Fibroblast of the aortic adventitia (primary cell): ENCODE results near the gene CSRP2. TPM values are rescaled to one million over a fixed set of nuclear protein-coding genes. Genes with fewer than 3 reads are reported as not detected.
A peak's percentile ranks its signal among the peaks of the same experiment; 100 is the strongest.

Source experiments
- DNase-seq: peaks from one replicate; pipeline ENCODE4 v3.0.0-alpha.2; 2010; ENCODE audit warnings: low read depth
- H3K4me3 ChIP-seq: 2 replicates; pipeline ENCODE4 v1.5.1; 2011; ENCODE audit warnings: low read depth, mild to moderate bottlenecking, control low read depth, low read length, moderate library complexity
- total RNA-seq: library from RNA; depleted of rRNA; stranded (reverse); fragments of >200 nt; gene quantifications from 2 replicates; pipeline ENCODE4 v1.2.3, GENCODE V29; 2012; ENCODE audit warnings: low replicate concordance
- TF ChIP-seq, protein P1 (sequence below): IDR thresholded peaks from 2 replicates; pipeline ENCODE4 v1.5.1; 2011; ENCODE audit warnings: mild to moderate bottlenecking, low read length, control low read depth, inconsistent platforms; ENCODE audit not compliant: insufficient read depth

The CSRP2 gene
- total RNA-seq, 1 donor: 6.1 TPM

DNA sequence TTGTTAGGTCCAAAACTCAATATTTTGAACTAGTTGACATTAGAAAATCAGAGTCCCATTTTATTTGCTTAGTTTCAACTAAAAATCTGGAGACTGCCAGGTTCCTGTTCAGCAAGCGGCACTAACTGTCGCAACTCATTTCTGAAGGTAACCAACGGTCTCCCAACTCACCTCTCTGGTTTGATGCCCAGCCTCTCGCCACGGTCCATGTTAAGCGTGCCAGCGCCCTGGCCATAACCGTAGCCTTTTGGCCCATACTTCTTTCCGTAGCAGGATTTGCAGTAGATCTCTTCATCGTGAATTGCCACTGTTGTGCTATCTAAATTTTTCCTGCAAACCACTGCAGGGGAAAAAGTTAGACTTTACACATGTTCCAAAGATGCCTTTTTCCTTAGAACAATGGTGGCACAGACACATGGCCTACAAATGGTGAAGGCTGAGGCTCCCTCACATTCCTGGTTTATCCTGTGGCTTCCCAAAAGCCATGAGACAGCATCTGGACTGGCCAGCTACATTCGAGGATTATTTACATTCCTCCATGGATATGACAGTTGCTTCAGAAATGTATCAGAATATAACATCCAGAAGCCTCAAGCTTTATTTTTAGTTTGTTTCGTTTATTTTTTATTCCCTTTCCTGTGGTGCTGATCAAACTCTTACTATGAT lies 15.7 kb downstream of the CSRP2 start:
- peak; percentile 86 for DNase-seq
- H3K4me3 ChIP-seq: no peak overlapping the region
- TF ChIP-seq, protein P1, sequence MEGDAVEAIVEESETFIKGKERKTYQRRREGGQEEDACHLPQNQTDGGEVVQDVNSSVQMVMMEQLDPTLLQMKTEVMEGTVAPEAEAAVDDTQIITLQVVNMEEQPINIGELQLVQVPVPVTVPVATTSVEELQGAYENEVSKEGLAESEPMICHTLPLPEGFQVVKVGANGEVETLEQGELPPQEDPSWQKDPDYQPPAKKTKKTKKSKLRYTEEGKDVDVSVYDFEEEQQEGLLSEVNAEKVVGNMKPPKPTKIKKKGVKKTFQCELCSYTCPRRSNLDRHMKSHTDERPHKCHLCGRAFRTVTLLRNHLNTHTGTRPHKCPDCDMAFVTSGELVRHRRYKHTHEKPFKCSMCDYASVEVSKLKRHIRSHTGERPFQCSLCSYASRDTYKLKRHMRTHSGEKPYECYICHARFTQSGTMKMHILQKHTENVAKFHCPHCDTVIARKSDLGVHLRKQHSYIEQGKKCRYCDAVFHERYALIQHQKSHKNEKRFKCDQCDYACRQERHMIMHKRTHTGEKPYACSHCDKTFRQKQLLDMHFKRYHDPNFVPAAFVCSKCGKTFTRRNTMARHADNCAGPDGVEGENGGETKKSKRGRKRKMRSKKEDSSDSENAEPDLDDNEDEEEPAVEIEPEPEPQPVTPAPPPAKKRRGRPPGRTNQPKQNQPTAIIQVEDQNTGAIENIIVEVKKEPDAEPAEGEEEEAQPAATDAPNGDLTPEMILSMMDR: no peak

DNA sequence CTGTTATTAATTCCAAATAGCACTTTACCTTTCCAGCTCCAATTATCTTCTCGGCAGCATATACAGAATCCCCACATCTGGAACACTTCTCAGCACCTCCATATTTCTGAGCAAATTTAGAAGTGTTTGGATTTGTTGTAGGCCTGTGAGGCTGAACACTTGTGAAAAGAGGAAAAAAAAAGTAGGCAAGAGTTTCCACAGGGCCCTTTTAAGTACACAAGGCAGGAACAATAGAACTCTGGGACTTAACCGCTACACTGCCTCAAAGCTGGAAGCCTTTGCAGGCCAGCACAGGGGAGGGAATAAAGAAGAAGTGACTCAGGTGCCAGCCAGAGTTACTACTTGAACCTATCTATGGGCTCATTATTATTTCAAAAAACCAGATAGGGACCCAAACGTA lies 18.6 kb downstream of the CSRP2 start:
- TF ChIP-seq, protein P1: no peak
- no peak overlapping the region for H3K4me3 ChIP-seq
- no peak for DNase-seq

DNA sequence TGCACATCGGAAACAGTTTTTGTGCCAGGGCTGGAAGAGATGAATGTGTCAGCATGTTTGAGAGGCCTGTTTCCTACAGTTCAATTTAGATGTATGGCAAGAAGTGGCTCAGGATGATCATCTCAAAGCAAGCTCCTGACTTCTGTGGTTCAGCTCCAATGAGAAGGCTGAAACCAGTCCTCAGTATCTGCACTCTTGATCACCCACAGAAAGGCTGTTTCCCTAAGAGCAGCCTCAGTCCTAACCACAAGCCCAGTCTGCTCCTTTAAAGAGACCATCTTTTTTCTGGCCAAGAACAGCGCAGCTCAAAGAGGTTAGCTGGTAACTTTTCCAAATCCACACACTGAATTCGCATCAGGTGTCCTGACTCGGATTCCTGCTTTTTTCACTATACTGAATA lies 19.2 kb downstream of the CSRP2 start:
- no peak overlapping the region for H3K4me3 ChIP-seq
- TF ChIP-seq, protein P1: no peak
- no peak for DNase-seq

DNA sequence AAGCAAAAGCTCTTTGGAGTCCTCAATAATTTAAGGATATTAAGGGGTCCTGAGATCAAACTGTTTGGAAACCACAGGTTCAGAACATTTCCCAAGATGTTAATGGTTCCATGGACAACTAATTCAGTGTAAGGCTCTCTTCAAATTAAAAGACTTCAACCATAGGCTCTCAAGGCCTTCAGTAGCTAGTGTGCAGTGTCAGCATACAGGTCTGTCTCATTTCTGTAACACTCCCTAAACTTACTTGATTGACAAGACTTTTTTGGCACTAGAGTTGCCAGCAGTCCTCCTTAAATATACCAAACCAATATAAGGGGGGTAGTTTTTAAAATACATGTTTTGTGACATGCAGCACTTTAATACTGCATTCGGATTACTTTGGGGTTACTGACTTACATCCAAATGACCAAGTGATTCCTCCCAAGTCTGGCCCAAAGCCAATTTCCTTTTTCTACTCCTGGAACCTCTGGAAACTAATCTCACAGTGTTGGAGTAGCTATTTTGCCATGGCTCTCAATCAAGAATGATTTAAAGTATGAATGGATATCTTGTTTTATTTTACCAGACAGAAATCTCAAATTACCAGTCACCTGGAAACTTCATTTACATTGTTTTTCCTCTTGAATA lies 22.7 kb downstream of the CSRP2 start:
- no peak for DNase-seq
- no peak overlapping the region for H3K4me3 ChIP-seq
- TF ChIP-seq, protein P1: no peak

DNA sequence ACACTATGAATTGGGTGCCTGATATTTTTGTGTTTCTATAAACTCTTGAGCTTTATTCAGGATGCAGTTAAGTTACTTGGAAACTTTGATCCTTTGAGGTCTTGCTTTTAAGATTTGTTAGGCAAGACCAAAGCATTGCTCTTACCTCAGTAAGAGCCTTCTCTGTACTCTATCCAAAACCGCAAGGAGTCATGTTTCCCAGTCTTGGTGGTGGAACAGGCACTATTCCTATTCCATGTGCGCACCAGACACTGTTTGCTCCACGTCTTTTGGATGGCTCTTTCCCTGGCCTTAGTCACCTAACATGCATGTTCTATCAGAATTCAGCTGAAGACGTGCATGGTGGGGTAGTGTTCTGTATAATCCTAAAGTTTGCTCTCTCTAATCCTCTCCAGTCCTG lies 23.5 kb downstream of the CSRP2 start:
- no peak for DNase-seq
- H3K4me3 ChIP-seq: no peak overlapping the region
- TF ChIP-seq, protein P1: no peak

DNA sequence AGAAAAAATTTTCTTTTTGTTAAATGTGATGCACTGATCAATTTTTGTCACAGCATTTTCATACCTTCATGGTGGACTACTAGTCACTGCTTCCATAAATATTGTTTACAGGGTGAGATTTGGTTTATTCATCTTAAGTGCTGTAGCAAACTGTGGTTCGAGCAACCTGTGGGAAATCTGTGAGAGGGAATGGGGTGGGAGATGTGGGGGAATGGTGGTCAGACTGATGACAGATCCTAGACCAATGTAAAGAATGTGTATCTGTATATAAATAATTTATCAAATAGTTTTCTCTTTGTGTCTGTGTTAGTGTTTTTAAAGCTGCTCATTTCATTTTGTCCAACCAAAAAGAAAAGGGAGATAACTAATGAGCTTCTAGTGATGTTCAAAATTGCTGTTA lies 26.7 kb downstream of the CSRP2 start:
- DNase-seq: no peak
- no peak overlapping the region for H3K4me3 ChIP-seq
- TF ChIP-seq, protein P1: no peak
